Neural progenitor cell (in vitro differentiated cells): ENCODE results near the gene FRAT1.

Experiments
- CTCF ChIP-seq: fragments of 200-600 bp; sonication (generic); IDR thresholded peaks from 2 replicates; pipeline ENCODE4 v1.5.1; 2017; ENCODE audit warnings: antibody characterized with exemption, mild to moderate bottlenecking
- EZH2 ChIP-seq: fragments of 200-600 bp; sonication (generic); IDR thresholded peaks from 2 replicates; pipeline ENCODE4 v1.6.1; 2017; ENCODE audit warnings: antibody characterized with exemption, mild to moderate bottlenecking, moderate library complexity

- TF ChIP-seq CTCF (no peak), EZH2 (no peak)
These were observed 42.4 kb downstream of the FRAT1 start for GRCh38 chr10:97361537-97361901.
